Loucy (cell line): Measurements from ENCODE around the gene TIGD3.
A peak's percentile ranks its signal among the peaks of the same experiment; 100 is the strongest.

Source experiments
- H2AFZ ChIP-seq: fragments of 200-600 bp; sonication (generic); 2 replicates; pipeline ENCODE4 v1.6.0; 2016; ENCODE audit warnings: antibody characterized with exemption, mild to moderate bottlenecking, low read length, moderate library complexity
- H3F3A ChIP-seq: fragments of 200-600 bp; 2 replicates; pipeline ENCODE4 v1.6.0; 2016; ENCODE audit warnings: antibody characterized with exemption, low read depth, mild to moderate bottlenecking
- H3K27me3 ChIP-seq: fragments of 200-600 bp; sonication (generic); 2 replicates; pipeline ENCODE4 v1.6.1; 2014; ENCODE audit warnings: low read length, mild to moderate bottlenecking; ENCODE audit not compliant: insufficient read depth, poor library complexity, severe bottlenecking
- H3K36me3 ChIP-seq: fragments of 200-600 bp; sonication (generic); 2 replicates; pipeline ENCODE4 v1.6.1; 2016; ENCODE audit warnings: low read length; ENCODE audit not compliant: insufficient read depth
- H3K4me1 ChIP-seq: fragments of 200-600 bp; sonication (generic); 2 replicates; pipeline ENCODE4 v1.5.1; 2014; ENCODE audit warnings: low read length, mild to moderate bottlenecking; ENCODE audit not compliant: insufficient read depth, poor library complexity, severe bottlenecking
- H3K4me2 ChIP-seq: fragments of 200-600 bp; sonication (generic); 2 replicates; pipeline ENCODE4 v1.6.0; 2014; ENCODE audit warnings: antibody characterized with exemption, low read length, low read depth, mild to moderate bottlenecking; ENCODE audit not compliant: poor library complexity, severe bottlenecking
- H3K4me3 ChIP-seq: fragments of 200-600 bp; sonication (generic); 2 replicates; pipeline ENCODE4 v1.5.1; 2014; ENCODE audit warnings: low read length, mild to moderate bottlenecking, mixed read lengths; ENCODE audit not compliant: poor library complexity, severe bottlenecking
- H3K79me2 ChIP-seq: fragments of 200-600 bp; sonication (generic); 2 replicates; pipeline ENCODE4 v1.6.1; 2014; ENCODE audit warnings: low read length; ENCODE audit not compliant: insufficient read depth
- H3K9ac ChIP-seq: fragments of 200-600 bp; sonication (generic); 2 replicates; pipeline ENCODE4 v1.6.0; 2014; ENCODE audit warnings: mild to moderate bottlenecking, low read depth, low read length, moderate library complexity; ENCODE audit not compliant: poor library complexity, severe bottlenecking
- H3K9me2 ChIP-seq: fragments of 200-600 bp; sonication (generic); replicated peaks from 2 replicates; pipeline ENCODE4 v1.6.1; 2016; ENCODE audit warnings: low read depth, low read length, mixed read lengths
- H3K9me3 ChIP-seq: fragments of 200-600 bp; sonication (generic); 2 replicates; pipeline ENCODE4 v1.6.1; 2014; ENCODE audit warnings: mild to moderate bottlenecking, antibody characterized with exemption, low read length, low read depth; ENCODE audit not compliant: insufficient read depth
- H4K20me1 ChIP-seq: fragments of 200-600 bp; sonication (generic); 2 replicates; pipeline ENCODE4 v1.6.0; 2014; ENCODE audit warnings: antibody characterized with exemption, low read length, mild to moderate bottlenecking; ENCODE audit not compliant: insufficient read depth, poor library complexity, severe bottlenecking
- EZH2phosphoT487 ChIP-seq: fragments of 200-600 bp; IDR thresholded peaks from 2 replicates; pipeline ENCODE4 v1.6.1; 2018; ENCODE audit warnings: antibody characterized with exemption, mild to moderate bottlenecking, moderate library complexity, borderline replicate concordance
- TF ChIP-seq, protein P1 (sequence below): fragments of 200-600 bp; sonication (generic); conservative IDR thresholded peaks from 2 replicates; pipeline ENCODE4 v1.5.1; 2014; ENCODE audit warnings: mild to moderate bottlenecking, antibody characterized with exemption, low read length

TIGD3 gene

DNA sequence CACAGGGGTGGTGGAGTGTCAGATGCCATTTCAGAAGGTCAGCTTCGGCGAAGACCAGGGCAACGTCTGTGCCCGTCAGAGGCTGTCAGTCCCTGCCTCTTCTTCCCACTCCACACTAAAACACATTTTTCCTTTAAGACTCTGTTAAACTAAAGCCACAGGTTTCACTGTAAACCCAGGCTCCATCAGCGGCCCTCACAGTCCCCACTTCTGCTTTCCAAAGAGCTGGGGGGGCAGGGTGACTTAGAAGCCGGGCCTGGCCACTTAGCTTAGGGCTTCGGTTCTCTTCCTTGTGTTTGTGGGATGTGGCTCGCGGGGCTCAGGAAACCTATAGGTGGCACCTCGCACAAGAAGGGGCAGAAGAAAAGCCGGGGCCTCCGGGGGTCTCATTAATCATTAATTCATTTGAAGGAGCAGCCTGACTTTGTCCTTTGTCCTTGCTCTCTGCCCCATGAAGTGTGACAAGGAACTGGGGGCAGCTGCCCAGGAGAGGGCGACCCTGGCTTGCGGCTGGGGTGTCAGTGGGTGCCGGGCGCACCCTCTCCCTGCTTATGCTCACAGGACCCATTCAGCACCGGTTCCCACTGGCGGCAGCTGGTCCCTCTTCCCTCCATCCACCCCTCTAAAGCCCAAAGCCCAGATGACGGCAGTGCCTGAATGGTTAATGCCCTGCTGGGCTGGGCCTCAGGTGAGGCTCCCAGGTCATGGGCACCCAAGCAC is 23.8 kb downstream of the TIGD3 start:
- H3K79me2 ChIP-seq: peaks cover 11% of the 10 kb centered on the region; the same call in 1 of the 2 replicates
- H2AFZ ChIP-seq: no peak overlapping the region
- no peaks in the 10 kb centered on the region for H4K20me1 ChIP-seq
- no peak overlapping the region for H3K9ac ChIP-seq
- H3K9me3 ChIP-seq: no peaks in the 10 kb centered on the region
- no peaks in the 10 kb centered on the region for H3K36me3 ChIP-seq
- no peak overlapping the region for H3K4me2 ChIP-seq
- no peak overlapping the region for H3K4me3 ChIP-seq
- no peaks in the 10 kb centered on the region for H3K9me2 ChIP-seq
- peaks cover 19% of the 10 kb centered on the region for H3K4me1 ChIP-seq
- H3K27me3 ChIP-seq: no peaks in the 10 kb centered on the region
- peaks cover 8% of the 10 kb centered on the region; the same call in 1 of the 2 replicates for H3F3A ChIP-seq
- TF ChIP-seq, protein P1, sequence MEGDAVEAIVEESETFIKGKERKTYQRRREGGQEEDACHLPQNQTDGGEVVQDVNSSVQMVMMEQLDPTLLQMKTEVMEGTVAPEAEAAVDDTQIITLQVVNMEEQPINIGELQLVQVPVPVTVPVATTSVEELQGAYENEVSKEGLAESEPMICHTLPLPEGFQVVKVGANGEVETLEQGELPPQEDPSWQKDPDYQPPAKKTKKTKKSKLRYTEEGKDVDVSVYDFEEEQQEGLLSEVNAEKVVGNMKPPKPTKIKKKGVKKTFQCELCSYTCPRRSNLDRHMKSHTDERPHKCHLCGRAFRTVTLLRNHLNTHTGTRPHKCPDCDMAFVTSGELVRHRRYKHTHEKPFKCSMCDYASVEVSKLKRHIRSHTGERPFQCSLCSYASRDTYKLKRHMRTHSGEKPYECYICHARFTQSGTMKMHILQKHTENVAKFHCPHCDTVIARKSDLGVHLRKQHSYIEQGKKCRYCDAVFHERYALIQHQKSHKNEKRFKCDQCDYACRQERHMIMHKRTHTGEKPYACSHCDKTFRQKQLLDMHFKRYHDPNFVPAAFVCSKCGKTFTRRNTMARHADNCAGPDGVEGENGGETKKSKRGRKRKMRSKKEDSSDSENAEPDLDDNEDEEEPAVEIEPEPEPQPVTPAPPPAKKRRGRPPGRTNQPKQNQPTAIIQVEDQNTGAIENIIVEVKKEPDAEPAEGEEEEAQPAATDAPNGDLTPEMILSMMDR: peak; percentile 43
- no peak for TF ChIP-seq EZH2phosphoT487

DNA sequence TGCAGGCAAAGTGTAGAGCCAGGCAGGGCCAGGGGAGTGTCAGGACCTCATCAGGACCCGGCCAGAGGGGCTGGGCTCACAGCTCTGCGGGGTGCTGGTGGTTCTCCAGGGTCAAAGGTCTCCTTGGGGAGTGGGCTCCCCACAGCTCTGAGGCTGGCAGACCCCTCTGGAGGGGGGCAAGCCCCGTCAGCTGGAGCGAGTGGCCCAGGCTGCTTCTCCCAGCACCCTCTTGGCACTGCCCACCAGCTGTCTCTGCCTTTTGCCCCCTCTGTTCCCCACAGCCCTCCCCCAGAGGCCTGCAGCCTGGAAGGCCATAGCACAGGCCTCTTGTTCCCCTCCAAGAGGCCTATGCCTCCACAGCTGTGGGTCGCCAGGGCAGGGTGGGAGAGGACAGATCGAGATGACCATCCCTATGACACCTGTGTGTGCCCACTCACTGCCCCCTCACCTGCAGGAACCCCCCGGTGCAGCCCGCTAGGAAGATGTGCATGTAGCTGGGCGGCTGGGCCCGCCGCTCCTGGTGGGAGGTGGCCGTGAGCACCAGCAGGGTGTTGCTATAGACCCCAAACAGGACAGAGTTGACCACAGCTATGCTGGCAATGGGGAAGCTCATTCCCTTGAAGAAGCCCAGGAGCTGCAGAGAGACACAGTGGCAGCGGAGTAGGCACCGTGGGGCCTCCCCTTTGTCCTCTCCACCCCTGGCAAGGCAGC is 24.5 kb downstream of the TIGD3 start:
- no peak overlapping the region for H3K9ac ChIP-seq

DNA sequence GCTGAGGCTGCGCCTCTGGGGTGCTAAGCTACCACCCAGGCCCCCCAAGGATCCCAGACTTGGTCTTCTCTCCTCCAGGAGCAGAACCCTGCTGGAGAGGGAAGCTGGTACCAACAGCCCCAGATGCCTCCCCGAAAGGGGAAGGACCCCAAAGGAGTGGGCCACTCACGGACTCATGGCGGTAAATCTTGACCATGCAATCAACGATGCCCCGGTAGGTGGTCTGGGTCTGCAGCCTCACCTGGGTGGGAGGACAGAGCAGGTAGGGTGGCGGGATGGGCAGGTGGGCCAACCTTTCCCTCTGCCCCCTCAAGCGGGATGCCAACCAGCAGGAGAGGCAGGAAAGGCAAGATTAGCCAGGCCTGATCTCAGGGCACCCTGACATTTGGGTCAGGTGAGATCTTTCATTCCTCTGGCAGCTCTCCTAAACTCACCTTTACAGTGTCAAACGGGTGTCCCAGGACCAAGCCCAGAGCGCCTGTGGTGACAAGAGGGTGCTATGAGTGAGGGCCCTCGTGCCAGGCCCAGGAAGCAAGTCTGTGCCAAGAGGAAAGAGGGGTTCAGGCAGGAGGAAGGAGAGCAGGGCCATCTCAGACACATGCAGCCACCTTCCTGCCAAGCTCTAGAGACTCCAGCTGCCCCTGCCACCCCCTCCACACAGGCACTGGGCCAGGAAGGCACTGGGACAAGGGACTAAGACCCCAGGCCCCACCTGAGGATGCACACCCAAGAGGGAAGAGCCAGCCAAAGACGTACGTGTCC is 25.3 kb downstream of the TIGD3 start:
- no peaks in the 10 kb centered on the region for H3K9me2 ChIP-seq
- peaks cover 8% of the 10 kb centered on the region; the same call in 1 of the 2 replicates for H3F3A ChIP-seq
- H3K27me3 ChIP-seq: no peaks in the 10 kb centered on the region
- H3K36me3 ChIP-seq: no peaks in the 10 kb centered on the region
- H2AFZ ChIP-seq: no peak overlapping the region
- H4K20me1 ChIP-seq: no peaks in the 10 kb centered on the region
- peaks cover 11% of the 10 kb centered on the region; the same call in 1 of the 2 replicates for H3K79me2 ChIP-seq
- no peak for TF ChIP-seq EZH2phosphoT487
- TF ChIP-seq, protein P1: no peak
- H3K4me3 ChIP-seq: no peak overlapping the region
- peaks cover 29% of the 10 kb centered on the region for H3K4me1 ChIP-seq
- H3K9ac ChIP-seq: no peak overlapping the region
- peak overlapping the region; percentile 83 for H3K4me2 ChIP-seq
- H3K9me3 ChIP-seq: no peaks in the 10 kb centered on the region

More for the DNA sequence above, 24.5 kb downstream of the TIGD3 start:
- Histone ChIP-seq H3K79me2 (peaks cover 11% of the 10 kb centered on the region; the same call in 1 of the 2 replicates), H3K36me3 (no peaks in the 10 kb centered on the region), H3K27me3 (no peaks in the 10 kb centered on the region), H3K4me1 (peaks cover 21% of the 10 kb centered on the region), H3K9me3 (no peaks in the 10 kb centered on the region), H2AFZ (no peak overlapping the region), H3K9me2 (no peaks in the 10 kb centered on the region), H3F3A (peaks cover 8% of the 10 kb centered on the region; the same call in 1 of the 2 replicates), H3K4me3 (no peak overlapping the region), H4K20me1 (no peaks in the 10 kb centered on the region), H3K4me2 (no peak overlapping the region)
- TF ChIP-seq EZH2phosphoT487: no peak
- TF ChIP-seq, protein P1: no peak
